Measurements from ENCODE around the gene CENPS. TPM values are rescaled to one million over a fixed set of nuclear protein-coding genes. Genes with fewer than 3 reads are reported as not detected.

The CENPS gene
- total RNA-seq, 1 experiment from 2014 or later = 28.5 TPM

GRCh38 chr1:10449751-10450150, 19.5 kb downstream of the CENPS start, which contains the start of gene CORT:
Gene CORT (plus strand): TSS chr1:10450031. CDS start chr1:10450224, 193 bp downstream.
- CTCF ChIA-PET = no interaction called here
- Histone ChIP-seq H3K27me3 (ENCODE audit: insufficient read depth, low read depth) (no peaks in the 10 kb centered on the region), H3K4me1 (replicated peaks; ENCODE audit: insufficient read depth) (no peaks in the 10 kb centered on the region), H3K27ac (no peak within 1 kb of the TSS), H3K4me3 (no peak within 1 kb of the TSS), H3K4me2 (no peak within 1 kb of the TSS), H3K9me2 (ENCODE audit: insufficient read depth) (no peaks in the 10 kb centered on the region), H4K20me1 (ENCODE audit: insufficient read depth) (no peaks in the 10 kb centered on the region), H3K79me2 (ENCODE audit: low read depth) (no peaks in the 10 kb centered on the region), H3F3A (ENCODE audit: insufficient read depth, low read depth) (no peaks in the 10 kb centered on the region), H3K9me3 (ENCODE audit: insufficient read depth, low read depth) (no peaks in the 10 kb centered on the region), H2AFZ (no peak within 1 kb of the TSS), H3K36me3 (ENCODE audit: low read depth) (no peaks in the 10 kb centered on the region)
- BruUV-seq (replicated peaks) = no TSS peak
- intact Hi-C loops (cut with micrococcal nuclease; ENCODE audit: unreplicated experiment) = no loop called here
- TF ChIP-seq EZH2 (IDR thresholded peaks at IDR 0.05; ENCODE audit: low read depth) (no peak), CTCF (conservative IDR thresholded peaks at IDR 0.05) (no peak)
- no peak for DNase-seq
- POLR2A ChIA-PET (ENCODE audit: unreplicated experiment) = no interaction called here

GRCh38 chr1:10450156-10450814, 20.1 kb downstream of the CENPS start:
- ChIA-PET CTCF (no interaction called here), POLR2A (ENCODE audit: unreplicated experiment) (no interaction called here)
- no peak for DNase-seq
- Histone ChIP-seq H3K27me3 (ENCODE audit: insufficient read depth, low read depth) (no peaks in the 10 kb centered on the region), H3K4me2 (no peak overlapping the region), H3K36me3 (ENCODE audit: low read depth) (no peaks in the 10 kb centered on the region), H2AFZ (no peak overlapping the region), H3K4me1 (replicated peaks; ENCODE audit: insufficient read depth) (no peaks in the 10 kb centered on the region), H3K9me3 (ENCODE audit: insufficient read depth, low read depth) (no peaks in the 10 kb centered on the region), H3F3A (ENCODE audit: insufficient read depth, low read depth) (no peaks in the 10 kb centered on the region), H4K20me1 (ENCODE audit: insufficient read depth) (no peaks in the 10 kb centered on the region), H3K4me3 (no peak overlapping the region), H3K27ac (no peak overlapping the region), H3K79me2 (ENCODE audit: low read depth) (no peaks in the 10 kb centered on the region), H3K9me2 (ENCODE audit: insufficient read depth) (no peaks in the 10 kb centered on the region)
- intact Hi-C loops (cut with micrococcal nuclease; ENCODE audit: unreplicated experiment) = no loop called here
- TF ChIP-seq EZH2 (IDR thresholded peaks at IDR 0.05; ENCODE audit: low read depth) = no peak
- TF ChIP-seq CTCF (conservative IDR thresholded peaks at IDR 0.05) = no peak
- no TSS peak for BruUV-seq (replicated peaks)

GRCh38 chr1:10450836-10451235, 20.6 kb downstream of the CENPS start:
- TF ChIP-seq CTCF (conservative IDR thresholded peaks at IDR 0.05) (no peak), EZH2 (IDR thresholded peaks at IDR 0.05; ENCODE audit: low read depth) (no peak)
- DNase-seq = no peak
- no peaks in the 10 kb centered on the region for H3K9me2 ChIP-seq (ENCODE audit: insufficient read depth)
- ChIA-PET POLR2A (ENCODE audit: unreplicated experiment) (no interaction called here), CTCF (no interaction called here)
- intact Hi-C loops (cut with micrococcal nuclease; ENCODE audit: unreplicated experiment) = no loop called here
- H3K4me2 ChIP-seq = no peak overlapping the region
- no peaks in the 10 kb centered on the region for H3K4me1 ChIP-seq (replicated peaks; ENCODE audit: insufficient read depth)
- H2AFZ ChIP-seq = no peak overlapping the region
- no peaks in the 10 kb centered on the region for H4K20me1 ChIP-seq (ENCODE audit: insufficient read depth)
- H3K4me3 ChIP-seq = no peak overlapping the region
- H3K27ac ChIP-seq = no peak overlapping the region
- no peaks in the 10 kb centered on the region for H3K27me3 ChIP-seq (ENCODE audit: insufficient read depth, low read depth)
- no peaks in the 10 kb centered on the region for H3K79me2 ChIP-seq (ENCODE audit: low read depth)
- no peaks in the 10 kb centered on the region for H3K9me3 ChIP-seq (ENCODE audit: insufficient read depth, low read depth)
- H3K36me3 ChIP-seq (ENCODE audit: low read depth) = no peaks in the 10 kb centered on the region
- BruUV-seq (replicated peaks) = no TSS peak
- no peaks in the 10 kb centered on the region for H3F3A ChIP-seq (ENCODE audit: insufficient read depth, low read depth)
